ENCODE results near the gene GLCE. TPM values are rescaled to one million over a fixed set of nuclear protein-coding genes. Genes with fewer than 3 reads are reported as not detected.
A peak's percentile ranks its signal among the peaks of the same experiment; 100 is the strongest.

The GLCE gene
- total RNA-seq (10 to 100 TPM; 17.5 to 26.3 TPM), polyA plus RNA-seq (1 to 10 TPM; 6.8 to 9.9 TPM)

DNA sequence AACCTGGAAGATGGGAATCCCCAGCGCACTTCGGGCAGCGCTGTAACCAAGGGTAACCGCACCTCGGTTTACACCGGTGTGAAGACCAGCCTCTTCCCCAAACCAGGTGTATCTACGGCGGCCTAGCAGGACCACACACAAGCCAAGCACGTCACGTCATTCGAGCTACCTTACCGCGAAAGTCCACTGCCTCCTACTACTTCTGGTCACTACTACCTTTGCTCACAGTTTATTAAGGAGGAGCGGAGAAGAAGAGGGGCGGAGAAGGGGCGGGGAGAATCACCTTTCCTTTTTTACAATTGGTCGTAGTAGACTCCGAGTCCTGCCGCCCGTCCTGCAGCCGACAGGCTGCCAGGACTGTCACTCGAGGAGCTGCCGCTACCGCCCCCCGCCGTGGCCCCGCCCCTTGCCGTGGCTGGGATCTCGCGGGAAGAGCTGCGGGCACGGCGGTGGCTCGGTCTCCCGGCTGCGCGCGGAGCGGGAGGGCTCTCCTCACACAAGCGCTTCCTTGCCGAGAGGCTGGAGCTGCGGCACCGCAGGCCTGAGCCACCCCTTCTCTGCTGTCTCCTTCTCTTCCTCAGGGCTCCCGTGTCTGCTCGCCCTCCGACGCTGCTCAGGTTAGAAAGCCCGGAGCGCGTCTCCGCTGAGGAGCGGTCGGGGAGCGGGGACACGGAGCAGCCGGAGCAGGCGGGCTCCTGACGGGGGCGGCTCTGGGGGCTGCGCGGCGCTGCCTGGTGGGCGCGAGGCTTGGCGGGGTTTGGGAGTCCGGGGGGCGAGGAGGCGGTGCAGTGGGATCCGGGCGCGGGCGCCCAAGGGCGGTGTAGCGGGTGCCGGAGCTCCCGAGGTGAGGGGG lies at the start of gene GLCE:
Gene GLCE, plus strand, starts transcription at position 495 of the 853 bp plus-strand sequence. CDS start 95,172 bp downstream, outside the sequence.
- TF ChIP-seq EGR1 (IDR thresholded peaks at IDR 0.05; ENCODE audit: low read depth in 2 of 2), result peak; percentile 16 to 35
- TF ChIP-seq, protein P1, sequence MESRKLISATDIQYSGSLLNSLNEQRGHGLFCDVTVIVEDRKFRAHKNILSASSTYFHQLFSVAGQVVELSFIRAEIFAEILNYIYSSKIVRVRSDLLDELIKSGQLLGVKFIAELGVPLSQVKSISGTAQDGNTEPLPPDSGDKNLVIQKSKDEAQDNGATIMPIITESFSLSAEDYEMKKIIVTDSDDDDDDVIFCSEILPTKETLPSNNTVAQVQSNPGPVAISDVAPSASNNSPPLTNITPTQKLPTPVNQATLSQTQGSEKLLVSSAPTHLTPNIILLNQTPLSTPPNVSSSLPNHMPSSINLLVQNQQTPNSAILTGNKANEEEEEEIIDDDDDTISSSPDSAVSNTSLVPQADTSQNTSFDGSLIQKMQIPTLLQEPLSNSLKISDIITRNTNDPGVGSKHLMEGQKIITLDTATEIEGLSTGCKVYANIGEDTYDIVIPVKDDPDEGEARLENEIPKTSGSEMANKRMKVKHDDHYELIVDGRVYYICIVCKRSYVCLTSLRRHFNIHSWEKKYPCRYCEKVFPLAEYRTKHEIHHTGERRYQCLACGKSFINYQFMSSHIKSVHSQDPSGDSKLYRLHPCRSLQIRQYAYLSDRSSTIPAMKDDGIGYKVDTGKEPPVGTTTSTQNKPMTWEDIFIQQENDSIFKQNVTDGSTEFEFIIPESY (IDR thresholded peaks at IDR 0.05), result peak; percentile 98
- peak; percentile 96 for TF ChIP-seq SP1 (IDR thresholded peaks at IDR 0.05)
- no peak for TF ChIP-seq NR2F2 (IDR thresholded peaks at IDR 0.05)
- TF ChIP-seq, protein P2, sequence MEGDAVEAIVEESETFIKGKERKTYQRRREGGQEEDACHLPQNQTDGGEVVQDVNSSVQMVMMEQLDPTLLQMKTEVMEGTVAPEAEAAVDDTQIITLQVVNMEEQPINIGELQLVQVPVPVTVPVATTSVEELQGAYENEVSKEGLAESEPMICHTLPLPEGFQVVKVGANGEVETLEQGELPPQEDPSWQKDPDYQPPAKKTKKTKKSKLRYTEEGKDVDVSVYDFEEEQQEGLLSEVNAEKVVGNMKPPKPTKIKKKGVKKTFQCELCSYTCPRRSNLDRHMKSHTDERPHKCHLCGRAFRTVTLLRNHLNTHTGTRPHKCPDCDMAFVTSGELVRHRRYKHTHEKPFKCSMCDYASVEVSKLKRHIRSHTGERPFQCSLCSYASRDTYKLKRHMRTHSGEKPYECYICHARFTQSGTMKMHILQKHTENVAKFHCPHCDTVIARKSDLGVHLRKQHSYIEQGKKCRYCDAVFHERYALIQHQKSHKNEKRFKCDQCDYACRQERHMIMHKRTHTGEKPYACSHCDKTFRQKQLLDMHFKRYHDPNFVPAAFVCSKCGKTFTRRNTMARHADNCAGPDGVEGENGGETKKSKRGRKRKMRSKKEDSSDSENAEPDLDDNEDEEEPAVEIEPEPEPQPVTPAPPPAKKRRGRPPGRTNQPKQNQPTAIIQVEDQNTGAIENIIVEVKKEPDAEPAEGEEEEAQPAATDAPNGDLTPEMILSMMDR (IDR thresholded peaks at IDR 0.05; ENCODE audit: low read depth, low read length, missing input control), result no peak
- TF ChIP-seq, protein P3, sequence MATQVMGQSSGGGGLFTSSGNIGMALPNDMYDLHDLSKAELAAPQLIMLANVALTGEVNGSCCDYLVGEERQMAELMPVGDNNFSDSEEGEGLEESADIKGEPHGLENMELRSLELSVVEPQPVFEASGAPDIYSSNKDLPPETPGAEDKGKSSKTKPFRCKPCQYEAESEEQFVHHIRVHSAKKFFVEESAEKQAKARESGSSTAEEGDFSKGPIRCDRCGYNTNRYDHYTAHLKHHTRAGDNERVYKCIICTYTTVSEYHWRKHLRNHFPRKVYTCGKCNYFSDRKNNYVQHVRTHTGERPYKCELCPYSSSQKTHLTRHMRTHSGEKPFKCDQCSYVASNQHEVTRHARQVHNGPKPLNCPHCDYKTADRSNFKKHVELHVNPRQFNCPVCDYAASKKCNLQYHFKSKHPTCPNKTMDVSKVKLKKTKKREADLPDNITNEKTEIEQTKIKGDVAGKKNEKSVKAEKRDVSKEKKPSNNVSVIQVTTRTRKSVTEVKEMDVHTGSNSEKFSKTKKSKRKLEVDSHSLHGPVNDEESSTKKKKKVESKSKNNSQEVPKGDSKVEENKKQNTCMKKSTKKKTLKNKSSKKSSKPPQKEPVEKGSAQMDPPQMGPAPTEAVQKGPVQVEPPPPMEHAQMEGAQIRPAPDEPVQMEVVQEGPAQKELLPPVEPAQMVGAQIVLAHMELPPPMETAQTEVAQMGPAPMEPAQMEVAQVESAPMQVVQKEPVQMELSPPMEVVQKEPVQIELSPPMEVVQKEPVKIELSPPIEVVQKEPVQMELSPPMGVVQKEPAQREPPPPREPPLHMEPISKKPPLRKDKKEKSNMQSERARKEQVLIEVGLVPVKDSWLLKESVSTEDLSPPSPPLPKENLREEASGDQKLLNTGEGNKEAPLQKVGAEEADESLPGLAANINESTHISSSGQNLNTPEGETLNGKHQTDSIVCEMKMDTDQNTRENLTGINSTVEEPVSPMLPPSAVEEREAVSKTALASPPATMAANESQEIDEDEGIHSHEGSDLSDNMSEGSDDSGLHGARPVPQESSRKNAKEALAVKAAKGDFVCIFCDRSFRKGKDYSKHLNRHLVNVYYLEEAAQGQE (IDR thresholded peaks at IDR 0.05), result peak; percentile 83
- peak; percentile 70 to 80 for TF ChIP-seq HNF4A (conservative IDR thresholded peaks at IDR 0.05)
- peak; percentile 64 to 66 for TF ChIP-seq RXRA (IDR thresholded peaks at IDR 0.05)
- TF ChIP-seq FOXA1 (IDR thresholded peaks at IDR 0.05), result peak; percentile 26
- TF ChIP-seq TAF1 (conservative IDR thresholded peaks at IDR 0.05), result peak; percentile 95
- TF ChIP-seq, protein P4, sequence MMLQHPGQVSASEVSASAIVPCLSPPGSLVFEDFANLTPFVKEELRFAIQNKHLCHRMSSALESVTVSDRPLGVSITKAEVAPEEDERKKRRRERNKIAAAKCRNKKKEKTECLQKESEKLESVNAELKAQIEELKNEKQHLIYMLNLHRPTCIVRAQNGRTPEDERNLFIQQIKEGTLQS (IDR thresholded peaks at IDR 0.05), result no peak
- TF ChIP-seq YY1 (IDR thresholded peaks at IDR 0.05), result peak; percentile 91
- TF ChIP-seq RAD21 (IDR thresholded peaks at IDR 0.05), result peak; percentile 36 to 52
- TF ChIP-seq, protein P5, sequence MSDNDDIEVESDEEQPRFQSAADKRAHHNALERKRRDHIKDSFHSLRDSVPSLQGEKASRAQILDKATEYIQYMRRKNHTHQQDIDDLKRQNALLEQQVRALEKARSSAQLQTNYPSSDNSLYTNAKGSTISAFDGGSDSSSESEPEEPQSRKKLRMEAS (IDR thresholded peaks at IDR 0.05), result peak; percentile 77
- TF ChIP-seq GABPA (IDR thresholded peaks at IDR 0.05 in 1 of 2, conservative IDR thresholded peaks at IDR 0.05 in 1 of 2), result peak in 1 of 2 donors; percentile 64
- peak; percentile 82 to 85 for TF ChIP-seq JUND (IDR thresholded peaks at IDR 0.05)
- peak; percentile 40 for TF ChIP-seq HNF4G (IDR thresholded peaks at IDR 0.05)
- TF ChIP-seq FOXA2 (IDR thresholded peaks at IDR 0.05), result peak; percentile 37

More for the DNA sequence above, at the start of gene GLCE:
- DNase-seq (ENCODE audit: low spot score), result peak; percentile 97
- no peaks in the 10 kb centered on the region for H3K27me3 ChIP-seq (ENCODE audit: control insufficient read depth in 4 of 4, insufficient read depth in 4 of 4, low read length in 3 of 4)
- H3K36me3 ChIP-seq (ENCODE audit: control insufficient read depth in 4 of 4, insufficient read depth in 3 of 4, low read depth in 1 of 4, low read length in 3 of 4), result no peaks in the 10 kb centered on the region
- peak within 1 kb of the TSS; percentile 81 to 94 (median 83) for H3K4me3 ChIP-seq (ENCODE audit: low read depth in 1 of 3, low read length in 3 of 3)
- H3K9me3 ChIP-seq (ENCODE audit: control insufficient read depth in 4 of 4, low read length in 3 of 4), result no peaks in the 10 kb centered on the region
- peak within 1 kb of the TSS; percentile 80 to 82 for H3K9ac ChIP-seq (ENCODE audit: low read depth in 1 of 2, low read length in 2 of 2)
- peaks cover 2 to 15% (median 7%) of the 10 kb centered on the region in 4 donors for H3K4me1 ChIP-seq (ENCODE audit: control insufficient read depth in 4 of 4, insufficient read depth in 4 of 4, low read length in 3 of 4)
- under 1% methylated on average over 76 of the region's 76 CpGs for WGBS
- H3K27ac ChIP-seq (ENCODE audit: low read depth in 1 of 2, low read length in 2 of 2), result peak within 1 kb of the TSS; percentile 87 to 88

Data from liver (tissue), 9 donors.